DND-41 (cell line): ENCODE data around the gene CARMIL3.

ENCODE experiments used
- ATAC-seq: fragments of 200-7000 bp; cut with Tn5 transposase; 3 replicates; pipeline ENCODE4 v1.9.1; 2021; ENCODE audit warnings: low read depth; ENCODE audit not compliant: insufficient read depth
- DNase-seq: peaks from one replicate; pipeline ENCODE4 v3.0.0-alpha.2; 2020
- H2AFZ ChIP-seq: 2 replicates; pipeline ENCODE4 v1.6.0; 2012; ENCODE audit warnings: low read depth, low read length
- H3K27ac ChIP-seq: 2 replicates; pipeline ENCODE4 v1.5.1; 2012; ENCODE audit warnings: low read length, inconsistent platforms
- H3K27me3 ChIP-seq: fragments of 200-600 bp; sonication (generic); 2 replicates; pipeline ENCODE4 v1.6.0; 2012; ENCODE audit warnings: low read length, mild to moderate bottlenecking, inconsistent platforms; ENCODE audit not compliant: insufficient read depth, poor library complexity
- H3K36me3 ChIP-seq: 2 replicates; pipeline ENCODE4 v1.5.1; 2012; ENCODE audit warnings: low read length, inconsistent platforms; ENCODE audit not compliant: insufficient read depth
- H3K4me1 ChIP-seq: 2 replicates; pipeline ENCODE4 v1.5.1; 2012; ENCODE audit warnings: mild to moderate bottlenecking, low read length; ENCODE audit not compliant: insufficient read depth
- H3K4me2 ChIP-seq: 2 replicates; pipeline ENCODE4 v1.6.0; 2012; ENCODE audit warnings: mild to moderate bottlenecking, moderate library complexity, low read length, inconsistent platforms; ENCODE audit not compliant: insufficient read depth
- H3K4me3 ChIP-seq, 2 experiments: fragments of 200-600 bp in 1 of 2; shearing (Covaris generic) in 1 of 2; 2 replicates each; pipeline ENCODE4 v1.5.1; 2012 to 2016; ENCODE audit warnings: inconsistent platforms in 2 of 2, low read length in 2 of 2, mild to moderate bottlenecking in 2 of 2, low read depth in 1 of 2, moderate library complexity in 1 of 2
- H3K79me2 ChIP-seq: 2 replicates; pipeline ENCODE4 v1.6.0; 2012; ENCODE audit warnings: low read length, inconsistent platforms; ENCODE audit not compliant: insufficient read depth
- H3K9ac ChIP-seq: 2 replicates; pipeline ENCODE4 v1.6.0; 2012; ENCODE audit warnings: low read depth, mild to moderate bottlenecking, inconsistent platforms, low read length, moderate library complexity
- H3K9me3 ChIP-seq: 2 replicates; pipeline ENCODE4 v1.5.1; 2012; ENCODE audit warnings: low read length, moderate library complexity, mild to moderate bottlenecking, inconsistent platforms; ENCODE audit not compliant: insufficient read depth, severe bottlenecking
- H4K20me1 ChIP-seq: 2 replicates; pipeline ENCODE4 v1.6.0; 2012; ENCODE audit warnings: low read length; ENCODE audit not compliant: insufficient read depth
- EZH2 ChIP-seq: IDR thresholded peaks from 3 replicates; pipeline ENCODE4 v1.6.1; 2012; ENCODE audit warnings: borderline replicate concordance, low read depth, mild to moderate bottlenecking, moderate library complexity, low read length, inconsistent platforms; ENCODE audit not compliant: severe bottlenecking
- TF ChIP-seq, protein P1 (sequence below): IDR thresholded peaks from 2 replicates; pipeline ENCODE4 v1.5.1; 2012; ENCODE audit warnings: borderline replicate concordance, low read length, moderate library complexity, mild to moderate bottlenecking; ENCODE audit not compliant: poor library complexity, severe bottlenecking; ENCODE audit errors: extremely low read depth

The CARMIL3 gene

DNA sequence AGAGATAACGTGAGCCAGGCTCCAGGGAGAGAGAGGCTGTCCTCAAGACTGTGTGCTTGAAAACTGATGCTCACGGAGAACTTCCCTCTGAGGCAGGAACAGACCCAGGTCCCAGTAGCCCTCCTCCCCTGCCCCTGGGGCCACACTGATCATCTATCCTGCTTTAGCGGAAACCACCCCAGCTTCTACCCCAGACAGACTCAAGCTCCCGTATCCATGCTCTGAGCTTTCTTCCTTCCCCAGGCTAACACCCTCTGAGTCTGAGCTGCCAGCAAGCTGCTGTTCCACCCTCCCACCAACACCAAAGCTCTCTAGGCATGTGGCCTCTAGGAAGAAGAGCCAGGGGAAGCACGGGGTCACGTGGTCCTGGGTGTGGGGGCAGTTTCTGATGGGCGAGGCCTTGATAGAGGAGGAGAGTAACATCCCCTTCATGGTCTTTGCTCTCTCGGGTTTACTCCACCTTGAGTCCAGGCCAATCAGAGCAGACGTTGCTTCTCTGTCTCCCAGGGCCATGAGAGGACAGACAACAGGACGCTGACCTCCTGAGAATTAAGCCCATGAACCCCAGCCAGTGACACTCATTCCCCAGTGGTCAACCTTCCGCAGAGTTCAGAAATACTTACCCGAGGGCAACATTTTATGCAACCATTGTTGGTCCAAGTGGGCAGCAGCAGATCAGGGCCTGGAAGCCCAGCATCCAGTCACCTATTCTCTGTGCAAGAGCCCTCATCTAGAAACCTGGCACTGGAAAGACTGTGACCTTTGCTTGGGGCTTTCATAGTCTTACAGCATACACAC, 43.7 kb downstream of the CARMIL3 start:
- Histone ChIP-seq H3K27me3 (no peaks in the 10 kb centered on the region), H3K9ac (peak overlapping the region; percentile 95), H3K4me3 (peak overlapping the region; percentile 67 to 75), H3K27ac (peak overlapping the region; percentile 94), H3K4me1 (peaks cover 28% of the 10 kb centered on the region), H2AFZ (peak overlapping the region; percentile 85), H3K36me3 (peaks cover 32% of the 10 kb centered on the region), H3K79me2 (peaks cover 22% of the 10 kb centered on the region), H3K9me3 (no peaks in the 10 kb centered on the region), H3K4me2 (peak overlapping the region; percentile 77), H4K20me1 (no peaks in the 10 kb centered on the region)
- DNase-seq (peak; percentile 63), ATAC-seq (peak; percentile 10)
- TF ChIP-seq, protein P1, sequence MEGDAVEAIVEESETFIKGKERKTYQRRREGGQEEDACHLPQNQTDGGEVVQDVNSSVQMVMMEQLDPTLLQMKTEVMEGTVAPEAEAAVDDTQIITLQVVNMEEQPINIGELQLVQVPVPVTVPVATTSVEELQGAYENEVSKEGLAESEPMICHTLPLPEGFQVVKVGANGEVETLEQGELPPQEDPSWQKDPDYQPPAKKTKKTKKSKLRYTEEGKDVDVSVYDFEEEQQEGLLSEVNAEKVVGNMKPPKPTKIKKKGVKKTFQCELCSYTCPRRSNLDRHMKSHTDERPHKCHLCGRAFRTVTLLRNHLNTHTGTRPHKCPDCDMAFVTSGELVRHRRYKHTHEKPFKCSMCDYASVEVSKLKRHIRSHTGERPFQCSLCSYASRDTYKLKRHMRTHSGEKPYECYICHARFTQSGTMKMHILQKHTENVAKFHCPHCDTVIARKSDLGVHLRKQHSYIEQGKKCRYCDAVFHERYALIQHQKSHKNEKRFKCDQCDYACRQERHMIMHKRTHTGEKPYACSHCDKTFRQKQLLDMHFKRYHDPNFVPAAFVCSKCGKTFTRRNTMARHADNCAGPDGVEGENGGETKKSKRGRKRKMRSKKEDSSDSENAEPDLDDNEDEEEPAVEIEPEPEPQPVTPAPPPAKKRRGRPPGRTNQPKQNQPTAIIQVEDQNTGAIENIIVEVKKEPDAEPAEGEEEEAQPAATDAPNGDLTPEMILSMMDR, result no peak

DNA sequence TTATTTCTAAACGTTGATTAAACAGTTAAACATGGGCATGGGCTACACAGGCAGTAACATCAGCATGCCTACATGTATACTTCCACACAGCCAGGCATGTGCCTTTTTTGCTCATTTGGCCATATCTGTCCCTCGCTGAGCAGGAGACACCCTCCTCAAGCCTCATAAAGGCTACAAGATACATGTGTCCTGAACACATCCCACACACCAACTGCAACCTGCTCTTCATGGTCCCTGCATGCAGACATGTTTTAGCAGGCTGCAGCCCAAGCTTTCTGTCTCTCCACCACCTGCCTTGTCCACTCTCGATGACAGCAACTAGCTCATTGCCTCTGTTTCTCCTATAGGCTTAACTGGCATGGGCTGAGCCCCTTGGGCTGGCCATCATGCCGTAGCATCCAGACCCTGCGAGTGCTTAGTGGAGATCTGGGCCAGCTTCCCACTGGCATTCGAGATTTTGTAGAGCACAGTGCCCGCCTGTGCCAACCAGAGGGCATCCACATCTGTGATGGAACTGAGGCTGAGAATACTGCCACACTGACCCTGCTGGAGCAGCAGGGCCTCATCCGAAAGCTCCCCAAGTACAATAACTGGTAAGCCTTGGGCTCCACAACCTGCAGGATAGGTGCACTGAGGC, 44.9 kb downstream of the CARMIL3 start:
- ATAC-seq (no peak), DNase-seq (no peak)
- Histone ChIP-seq H3K4me2 (peak overlapping the region; percentile 36; the same call in 1 of the 2 replicates), H3K4me3 (no peak overlapping the region), H4K20me1 (no peaks in the 10 kb centered on the region), H3K4me1 (peaks cover 24% of the 10 kb centered on the region), H3K9ac (no peak overlapping the region), H2AFZ (no peak overlapping the region), H3K36me3 (peaks cover 39% of the 10 kb centered on the region), H3K27ac (no peak overlapping the region), H3K9me3 (no peaks in the 10 kb centered on the region), H3K27me3 (no peaks in the 10 kb centered on the region), H3K79me2 (peaks cover 22% of the 10 kb centered on the region)
- TF ChIP-seq EZH2, result no peak
- TF ChIP-seq, protein P1, result no peak

DNA sequence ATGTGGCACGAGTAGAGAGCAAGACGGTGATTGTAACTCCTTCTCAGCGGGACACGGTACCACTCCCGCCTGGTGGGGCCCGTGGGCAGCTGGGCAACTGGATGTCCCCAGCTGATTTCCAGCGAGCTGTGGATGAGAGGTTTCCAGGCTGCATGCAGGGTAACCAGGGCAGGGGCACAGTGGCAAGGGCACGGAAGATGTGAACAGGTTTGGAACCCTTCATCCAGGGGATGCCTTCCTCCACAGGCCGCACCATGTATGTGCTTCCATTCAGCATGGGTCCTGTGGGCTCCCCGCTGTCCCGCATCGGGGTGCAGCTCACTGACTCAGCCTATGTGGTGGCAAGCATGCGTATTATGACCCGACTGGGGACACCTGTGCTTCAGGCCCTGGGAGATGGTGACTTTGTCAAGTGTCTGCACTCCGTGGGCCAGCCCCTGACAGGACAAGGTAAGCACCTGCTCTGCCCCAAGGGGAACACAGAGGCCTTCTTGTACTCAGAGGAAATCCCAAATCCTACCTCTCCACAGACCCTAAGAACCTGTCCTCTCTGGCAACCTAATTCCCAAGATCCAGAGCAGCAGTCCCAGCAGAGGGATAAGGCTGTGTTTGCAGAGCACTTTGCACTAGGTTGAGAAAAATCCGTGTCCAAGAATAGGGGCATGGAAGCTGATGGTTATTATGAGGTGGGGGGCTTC, 46.6 kb downstream of the CARMIL3 start:
- Histone ChIP-seq H3K79me2 (peaks cover 22% of the 10 kb centered on the region), H3K4me2 (no peak overlapping the region), H3K9me3 (no peaks in the 10 kb centered on the region), H3K27ac (no peak overlapping the region), H3K4me3 (no peak overlapping the region), H2AFZ (no peak overlapping the region), H3K4me1 (peaks cover 19% of the 10 kb centered on the region), H4K20me1 (no peaks in the 10 kb centered on the region), H3K36me3 (peaks cover 49% of the 10 kb centered on the region), H3K9ac (no peak overlapping the region), H3K27me3 (no peaks in the 10 kb centered on the region)
- no peak for DNase-seq
- no peak for TF ChIP-seq EZH2
- TF ChIP-seq, protein P1, result no peak
- ATAC-seq, result no peak
